ENCODE measurements around the gene LACRT.

The LACRT gene

DNA sequence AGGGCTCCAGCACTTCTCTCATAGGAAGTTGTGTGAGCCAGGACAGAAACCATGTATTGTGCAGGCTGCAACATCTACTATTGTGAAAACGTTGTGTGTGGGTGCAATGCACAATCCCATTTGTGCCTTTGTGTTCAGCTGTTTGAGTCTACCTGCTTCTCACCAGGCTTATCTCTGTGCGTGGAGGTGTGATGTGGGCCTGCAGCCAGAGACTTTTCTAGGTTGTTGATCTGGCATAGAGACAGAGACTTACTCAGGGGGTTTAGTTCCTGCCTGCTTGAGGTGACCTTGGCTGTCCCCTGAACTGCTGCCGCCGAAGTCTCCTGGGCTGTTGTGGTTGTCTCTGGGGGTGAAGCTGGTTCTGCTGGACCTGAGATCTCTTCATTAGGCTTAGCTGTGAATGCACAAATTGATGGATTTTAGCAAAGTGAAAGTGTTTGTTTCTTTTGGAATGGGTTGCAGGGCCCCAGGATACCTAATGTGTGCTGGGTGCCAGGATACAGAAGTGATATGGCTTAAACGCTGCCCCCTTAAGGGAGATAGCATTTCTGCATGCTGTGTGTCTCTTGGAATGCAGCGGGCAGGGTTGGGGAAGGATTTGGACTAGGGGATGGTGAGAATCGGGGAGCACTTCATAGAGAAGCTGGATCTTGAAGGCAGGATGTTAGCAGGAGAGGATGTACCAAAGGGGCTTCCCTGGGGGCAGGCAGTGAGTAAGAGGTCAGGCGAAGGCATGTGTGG, 2.5 kb downstream of the LACRT start:
- no peak for DNase-seq

DNA sequence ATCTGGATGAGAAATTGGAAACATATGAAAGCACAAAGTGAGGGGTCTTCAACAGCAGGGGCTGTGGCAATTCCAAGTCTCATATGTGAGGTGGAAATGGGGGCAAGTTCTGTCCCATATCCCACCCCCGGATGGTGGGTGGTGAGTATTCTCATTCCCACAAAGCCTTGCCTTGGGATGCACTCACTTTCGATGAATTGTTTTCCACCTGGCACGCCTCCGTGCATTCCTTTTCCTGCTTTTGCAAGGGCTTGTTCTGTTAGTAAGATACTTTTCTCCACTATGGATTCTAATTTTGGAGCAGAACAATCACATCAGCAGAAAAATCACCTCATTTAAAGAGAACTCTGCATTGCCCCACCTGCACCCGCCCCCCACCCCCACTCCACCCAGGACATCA, 3.1 kb downstream of the LACRT start:
- DNase-seq, result no peak

DNA sequence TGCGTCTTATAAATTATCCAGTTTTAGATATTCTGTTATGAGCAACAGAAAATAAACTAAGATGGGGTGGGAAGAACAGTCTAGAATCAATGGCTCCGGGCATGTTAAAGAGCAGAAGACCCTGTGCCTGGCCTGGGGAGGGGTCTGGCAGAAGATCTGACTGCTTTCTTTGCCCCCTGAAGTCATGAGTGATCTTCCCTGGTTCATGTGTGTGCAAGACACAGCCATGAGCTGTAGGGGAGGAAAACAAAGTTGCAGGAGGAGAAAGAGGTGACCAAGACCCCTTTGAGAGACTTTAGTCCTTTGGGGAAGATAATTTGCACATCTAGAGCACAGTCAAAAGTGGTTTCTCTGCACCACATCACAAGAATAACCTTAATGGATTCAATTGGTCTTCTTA, 4.8 kb downstream of the LACRT start:
- no peak for DNase-seq

DNA sequence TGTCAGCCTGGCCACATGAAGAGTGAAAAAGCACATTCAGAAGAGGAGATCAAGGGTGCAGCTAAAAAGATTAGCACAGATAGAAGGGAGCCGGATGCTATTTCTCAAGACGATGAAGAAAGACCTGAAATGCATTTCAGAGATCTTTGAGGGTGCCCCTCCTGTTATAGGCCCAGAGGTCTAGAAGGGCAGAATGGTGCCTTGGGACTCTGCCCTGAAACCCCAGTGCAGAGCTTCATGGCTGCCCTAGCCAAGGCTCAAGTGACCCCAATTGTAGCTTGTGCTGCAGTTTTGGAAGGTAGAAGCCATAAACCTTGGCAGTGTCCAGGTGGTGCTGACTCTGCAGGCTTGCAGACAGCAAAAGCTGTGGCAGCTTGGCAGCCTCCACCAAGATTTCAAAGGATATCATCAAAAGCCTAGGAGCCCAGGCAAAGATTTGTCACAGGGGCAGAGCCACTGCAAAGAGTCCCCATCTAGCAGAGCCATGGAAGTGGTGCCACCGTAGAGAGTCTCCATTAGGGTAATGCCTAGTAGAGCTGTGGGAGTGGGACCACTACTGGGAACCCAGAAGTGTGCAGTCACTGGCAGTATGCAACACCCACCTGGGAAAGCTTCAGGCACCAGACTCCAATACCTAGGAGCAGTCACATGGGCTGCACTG, 6.4 kb downstream of the LACRT start:
- no peak for DNase-seq

DNA sequence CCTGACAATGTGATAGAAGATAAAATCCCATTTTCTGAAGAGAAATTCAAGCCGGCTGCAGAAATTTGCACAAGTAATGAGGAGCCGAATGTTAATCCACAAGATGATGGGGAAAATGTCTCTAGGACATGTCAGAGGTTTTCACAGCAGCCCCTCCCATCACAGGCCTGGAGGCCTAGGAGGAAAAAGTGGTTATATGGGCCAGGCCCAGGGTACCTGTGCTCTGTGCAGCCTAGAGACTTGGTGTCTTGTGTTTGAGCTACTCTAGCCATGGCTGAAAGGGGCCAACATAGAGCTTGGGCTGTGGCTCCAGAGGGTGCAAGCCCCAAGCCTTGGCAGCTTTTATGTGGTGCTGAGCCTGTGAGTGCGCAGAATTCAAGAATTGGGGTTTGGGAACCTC, 7.4 kb downstream of the LACRT start:
- DNase-seq, result no peak

DNA sequence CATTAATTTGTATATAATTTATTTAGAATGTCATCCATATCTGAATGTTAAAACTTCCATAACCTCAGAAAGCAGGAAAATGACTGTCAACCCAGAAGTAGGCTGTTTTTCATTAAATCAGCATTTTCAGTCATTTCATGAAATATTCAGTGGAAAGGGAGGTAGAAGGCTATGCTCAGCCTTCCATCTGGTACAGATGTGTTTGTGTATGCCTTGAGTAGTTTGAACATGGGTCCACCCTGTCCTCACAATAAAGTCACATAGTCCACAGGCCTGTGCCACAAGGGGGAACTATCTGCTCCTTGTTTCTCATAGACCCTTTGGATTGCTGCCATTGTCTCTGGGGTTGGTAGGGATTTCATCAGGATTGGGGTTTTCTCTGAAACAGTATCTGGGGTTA, 9.1 kb downstream of the LACRT start:
- DNase-seq, result no peak

DNA sequence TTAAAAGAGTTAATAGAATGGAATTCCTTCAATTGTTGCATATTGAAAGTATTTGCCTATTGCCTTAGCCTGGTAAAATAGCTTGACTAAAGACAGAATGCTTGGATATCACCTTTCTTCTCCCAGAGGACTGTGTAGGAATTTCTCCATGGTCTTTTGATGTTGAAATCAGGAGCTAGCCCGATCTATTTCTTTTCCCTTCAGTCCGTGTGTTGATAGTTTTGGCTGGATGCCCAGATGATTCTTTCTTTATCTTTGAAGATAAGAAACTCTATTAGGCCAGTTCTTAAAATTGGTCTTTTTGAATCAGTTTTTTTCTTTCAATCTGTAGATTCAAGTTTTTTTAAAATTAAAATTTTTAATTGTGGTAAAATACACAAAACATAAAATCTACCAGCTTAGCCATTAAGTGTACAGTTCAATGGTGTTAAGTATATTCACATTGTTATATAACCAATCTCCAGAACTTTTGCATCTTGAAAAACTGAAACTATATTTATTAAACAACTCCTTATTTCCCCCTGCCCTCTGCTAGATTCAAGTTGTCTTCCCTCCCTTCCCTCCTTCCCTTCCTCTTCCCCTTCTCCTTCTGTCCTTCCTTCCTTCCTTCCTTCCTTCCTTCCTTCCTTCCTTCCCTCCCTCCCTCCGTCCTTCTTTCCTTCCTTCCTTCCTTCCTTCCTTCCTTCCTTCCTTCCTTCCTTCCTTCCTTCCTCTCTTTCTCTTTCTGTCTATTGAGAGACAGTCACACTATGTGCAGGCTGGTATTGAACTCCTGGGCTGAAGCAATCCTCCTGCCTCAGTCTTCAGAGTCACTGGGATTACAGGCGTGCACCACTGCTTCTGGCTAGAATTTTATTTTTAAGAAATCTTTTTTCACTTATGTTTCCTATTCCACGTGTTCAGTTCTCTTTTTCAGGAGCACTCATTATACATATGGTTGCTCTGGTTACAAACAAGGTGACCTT, 10.1 kb downstream of the LACRT start:
- no peak for DNase-seq

DNA sequence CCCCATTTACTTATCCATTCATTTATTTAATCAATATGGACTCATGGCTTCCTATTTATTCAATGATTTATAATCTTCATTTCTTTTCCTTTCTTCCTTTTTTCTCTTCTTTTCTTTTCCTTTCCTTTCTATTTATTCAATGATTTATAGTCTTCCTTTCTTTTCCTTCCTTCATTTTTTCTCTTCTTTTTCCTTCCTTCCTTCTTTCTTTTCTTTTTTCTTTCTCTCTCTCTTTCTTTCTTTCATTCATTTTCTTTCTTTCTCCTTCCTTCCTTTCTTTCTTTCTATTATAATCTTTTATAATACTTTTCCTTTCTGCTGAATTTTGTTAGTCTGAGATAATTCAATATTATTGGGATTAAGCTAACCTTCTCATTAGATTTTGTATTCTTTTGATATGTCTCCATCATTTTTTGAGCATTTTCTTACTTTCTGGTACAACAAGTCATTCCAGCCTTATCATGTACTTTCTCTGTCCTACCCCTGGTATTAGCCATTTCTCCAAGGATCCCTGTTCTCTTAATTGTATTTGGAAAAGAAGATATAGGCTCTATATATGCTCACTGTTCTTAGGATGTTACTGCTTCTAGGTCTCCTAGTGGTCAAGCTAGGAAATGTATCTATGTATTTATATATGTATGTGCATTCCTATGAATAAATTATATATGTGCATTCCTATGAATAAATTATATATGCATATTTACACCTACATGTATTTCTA, 12.1 kb downstream of the LACRT start:
- DNase-seq, result no peak

DNA sequence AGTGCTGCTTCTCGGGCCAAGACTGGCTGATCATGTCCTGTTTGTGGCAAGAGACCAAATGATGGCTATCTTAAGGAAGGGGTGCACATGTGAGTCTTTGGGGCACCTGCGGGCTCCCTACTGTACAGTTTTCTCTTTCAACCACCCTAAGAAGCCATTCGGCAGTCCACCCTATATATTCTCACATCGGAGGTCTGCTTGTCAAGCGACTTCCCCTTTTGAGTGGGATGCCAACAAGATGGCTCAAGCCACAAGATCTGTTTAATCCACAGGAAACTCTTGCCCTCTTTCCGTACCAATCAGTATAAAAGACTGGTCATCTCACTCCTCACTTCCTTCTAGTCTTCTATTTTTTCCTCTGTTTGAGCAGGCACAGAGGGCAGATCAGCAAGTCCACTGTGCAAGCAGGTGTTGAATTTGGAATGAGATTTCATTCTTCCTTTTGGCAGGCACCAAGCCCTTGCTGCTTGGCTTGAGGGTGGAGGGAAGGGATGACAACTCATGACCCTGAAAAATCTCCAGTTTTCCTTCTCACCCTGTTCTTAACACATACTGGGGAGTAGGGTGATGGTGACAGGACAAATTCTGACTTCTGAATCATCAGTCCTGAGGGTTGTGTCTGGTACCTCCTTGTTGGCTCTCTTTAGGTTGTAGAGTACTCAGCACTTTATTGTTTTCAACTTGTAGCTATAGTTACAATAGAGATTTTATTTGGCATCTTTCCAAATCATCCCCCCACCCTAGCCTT, 17.6 kb downstream of the LACRT start:
- DNase-seq, result no peak

DNA sequence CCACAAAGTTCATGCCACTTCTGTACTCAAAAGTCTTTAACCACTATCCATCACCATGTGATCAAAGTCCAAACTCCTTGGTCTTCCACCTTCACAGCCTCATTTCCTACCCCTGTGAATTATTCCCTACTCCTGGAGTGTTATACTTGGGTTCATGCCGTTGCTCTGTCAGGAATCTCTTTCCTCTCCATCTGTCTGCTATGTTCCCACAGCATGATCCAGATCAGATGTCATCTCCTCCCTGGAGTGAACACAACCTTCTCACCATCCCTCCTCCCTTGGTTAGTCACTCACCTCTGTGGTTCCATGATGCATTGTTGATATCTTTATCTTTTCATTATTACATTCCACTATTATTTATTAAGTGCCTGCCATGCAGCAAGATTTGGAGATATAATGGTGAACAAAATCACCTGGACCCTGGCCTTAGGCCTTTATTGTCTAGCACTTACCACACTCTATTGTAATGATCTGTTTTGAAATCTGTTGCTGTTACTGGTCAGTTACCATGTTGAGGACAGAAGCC, 22.4 kb downstream of the LACRT start:
- no peak for DNase-seq

DNA sequence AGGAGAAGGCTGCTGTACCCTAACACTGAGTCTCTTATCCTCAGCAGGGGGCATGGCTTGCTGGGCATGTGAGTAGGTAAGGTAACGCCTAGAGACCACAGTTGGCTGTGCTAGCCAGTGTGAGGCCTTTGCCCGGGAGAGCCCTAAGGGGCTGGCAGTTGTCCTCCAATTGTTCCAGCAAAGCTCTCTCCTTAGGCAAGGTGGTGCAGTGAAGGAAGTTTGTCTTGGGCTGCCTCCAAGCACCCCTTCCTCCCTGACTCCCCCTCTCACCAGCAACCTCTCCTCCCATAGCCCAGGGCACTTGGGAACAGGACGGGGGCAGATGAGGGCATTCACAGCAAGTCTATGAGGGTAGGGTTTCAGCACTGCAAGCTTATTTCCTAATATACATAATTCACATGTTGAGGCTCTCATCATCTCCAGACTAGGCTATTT, 23.0 kb downstream of the LACRT start:
- no peak for DNase-seq

DNA sequence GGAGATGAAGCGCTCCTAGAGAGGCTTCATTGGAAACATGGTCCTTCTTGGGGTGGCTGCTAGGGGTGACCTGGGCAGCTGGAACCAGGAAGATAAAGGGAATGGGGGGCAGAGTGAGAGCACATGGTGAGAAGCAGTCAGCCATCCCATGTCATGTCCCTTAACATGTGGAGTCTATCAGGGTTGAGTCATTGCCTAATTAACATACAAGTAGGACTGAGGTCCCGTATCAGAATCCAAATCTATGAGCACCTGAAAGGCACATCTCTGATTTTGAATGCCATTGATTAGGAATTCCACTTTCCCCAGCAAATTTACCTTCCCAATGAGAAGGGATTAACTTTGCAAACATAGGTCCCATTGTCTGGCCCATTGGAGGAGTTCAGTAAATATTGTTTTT, 25.9 kb downstream of the LACRT start:
- no peak for DNase-seq

DNA sequence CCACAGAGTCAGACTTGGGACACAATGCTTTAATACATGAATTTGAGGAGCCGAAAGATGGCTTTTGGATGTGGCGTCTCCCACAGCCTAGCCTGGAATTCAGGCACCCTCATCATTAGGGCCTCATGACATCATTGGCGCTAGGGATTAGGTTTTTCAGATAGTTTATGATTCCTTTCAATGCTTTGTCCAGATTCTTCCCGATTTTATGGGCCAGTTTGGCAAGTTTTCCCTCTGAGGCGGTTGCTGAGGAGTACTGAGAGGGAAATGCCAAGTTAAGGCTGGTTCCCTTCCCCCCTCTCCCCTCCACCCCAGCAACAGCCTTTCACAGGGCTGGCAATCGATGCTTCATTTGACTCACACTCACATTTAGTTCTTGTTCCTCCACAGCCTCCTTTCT, 26.5 kb downstream of the LACRT start:
- DNase-seq, result no peak

DNA sequence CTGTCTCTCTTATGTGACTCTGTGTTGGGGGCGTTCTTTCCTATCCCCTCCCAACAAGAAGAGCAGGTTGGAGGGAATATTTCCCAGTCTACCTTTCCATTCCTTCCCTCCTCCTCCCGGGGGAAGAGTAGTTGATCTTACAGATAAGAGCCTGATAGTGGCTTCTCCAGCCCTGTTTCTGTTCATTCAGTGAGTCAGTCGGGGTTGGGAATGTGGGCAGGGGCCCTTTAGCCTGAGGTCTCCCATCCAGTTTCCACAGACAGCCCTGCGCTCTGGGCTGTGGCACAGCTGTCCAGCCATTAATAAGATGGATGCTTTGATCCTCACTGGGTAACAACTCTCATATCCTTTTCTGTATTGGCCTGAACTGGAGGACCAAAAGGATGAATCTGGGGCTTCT, 28.1 kb downstream of the LACRT start:
- no peak for DNase-seq

DNA sequence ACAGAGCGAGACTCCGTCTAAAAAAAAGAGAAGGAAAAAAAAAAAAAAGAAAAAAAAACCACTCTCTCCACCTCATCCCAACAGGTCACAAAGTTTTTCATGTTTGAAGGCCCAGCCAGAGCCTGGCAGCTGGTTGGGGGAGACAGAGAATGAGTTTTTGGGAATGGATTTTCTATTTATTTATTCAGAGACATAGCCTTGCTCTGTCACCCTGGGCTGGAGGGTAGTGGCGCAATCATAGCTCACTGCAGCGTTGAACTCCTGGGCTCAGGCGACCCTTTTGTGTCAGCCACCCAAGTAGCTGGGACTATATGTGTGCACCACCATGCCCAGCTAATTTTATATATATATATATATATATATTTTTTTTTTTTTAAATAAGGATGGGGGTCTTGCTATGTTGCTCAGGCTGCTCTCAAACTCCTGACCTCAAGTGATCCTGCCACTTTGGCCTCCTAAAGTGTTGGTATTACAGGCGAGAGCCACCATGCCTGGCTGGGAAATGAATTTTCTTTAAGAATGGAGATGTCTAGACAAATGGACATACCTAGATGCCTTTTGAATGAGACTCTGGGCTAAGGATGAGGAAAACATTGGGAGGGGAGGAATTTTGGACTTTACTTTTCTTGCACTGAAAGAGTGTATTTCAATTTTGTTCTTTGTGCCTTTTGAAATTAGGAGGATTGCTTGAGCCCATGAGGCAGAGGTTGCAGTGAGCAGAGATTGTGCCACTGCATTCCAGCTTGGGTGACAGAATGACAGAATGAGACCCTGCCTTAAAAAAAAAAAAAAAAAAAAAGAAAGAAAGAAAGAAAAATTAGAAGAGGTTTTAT, 29.3 kb downstream of the LACRT start:
- no peak for DNase-seq

DNA sequence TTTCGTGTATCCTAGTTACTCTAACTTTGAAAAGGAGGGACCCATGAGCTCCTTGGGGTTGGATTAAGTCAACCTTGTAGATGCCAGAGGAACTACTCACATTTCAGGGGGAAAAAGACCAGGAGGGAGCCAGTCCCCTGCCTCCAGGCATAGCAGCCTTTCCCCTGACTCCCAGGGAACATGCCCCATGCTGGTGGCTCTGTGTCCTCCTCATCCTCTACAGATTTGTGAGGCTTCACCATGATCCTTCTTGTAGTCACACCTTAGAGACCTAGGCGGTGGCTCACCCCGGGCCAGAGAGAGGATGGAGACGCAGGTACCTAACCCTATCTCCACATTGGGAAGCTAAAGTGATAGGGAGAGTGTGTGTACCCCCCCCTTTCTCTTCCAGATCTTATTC, 30.3 kb downstream of the LACRT start:
- no peak for DNase-seq

DNA sequence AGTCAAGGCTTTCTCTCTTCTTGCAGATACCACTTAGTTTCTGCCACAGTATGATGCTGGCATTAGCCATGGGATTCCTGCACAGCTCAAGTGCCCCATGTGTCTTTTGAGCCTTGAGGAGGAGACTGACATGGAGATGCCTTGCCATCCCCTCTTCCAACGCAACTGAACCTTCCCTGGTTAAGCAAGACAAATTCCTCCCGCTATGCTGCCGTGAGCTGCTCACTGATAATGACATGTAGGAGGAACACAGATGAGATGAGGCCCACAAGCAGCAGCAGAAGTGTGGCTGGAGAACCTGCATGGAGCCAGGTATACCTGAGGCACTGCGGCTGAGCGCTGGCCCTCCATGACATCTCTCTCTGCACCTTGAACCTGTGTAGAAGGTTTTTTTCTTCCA, 30.8 kb downstream of the LACRT start:
- no peak for DNase-seq

DNA sequence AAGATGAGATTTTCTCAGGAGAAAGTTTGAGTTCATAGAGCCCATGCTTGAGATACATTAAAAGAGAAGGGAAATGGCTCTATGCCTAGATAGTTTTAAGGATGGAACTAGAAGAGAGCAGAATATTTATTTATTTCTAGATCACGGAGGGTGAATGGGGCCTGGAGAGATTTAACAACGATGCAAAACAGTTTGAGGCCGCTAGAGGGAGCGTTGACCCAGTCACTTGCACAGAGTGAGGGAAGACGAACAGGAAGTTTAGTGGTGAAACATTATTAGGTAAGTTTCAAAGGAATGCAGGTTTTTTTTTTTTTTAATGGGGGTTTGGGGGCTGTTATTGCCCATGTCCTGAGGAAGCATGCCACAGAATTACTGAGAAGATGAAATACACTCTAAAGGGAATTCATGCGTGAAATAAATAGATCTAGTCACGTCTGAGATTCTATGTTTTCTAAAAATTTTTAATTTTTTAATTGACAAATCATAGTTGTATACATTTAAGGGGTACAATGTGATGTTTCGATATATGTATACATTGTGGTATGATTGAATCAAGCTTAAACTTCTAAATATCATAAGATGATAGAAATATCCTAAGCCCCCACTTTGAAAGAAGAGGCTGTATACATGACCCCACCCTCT, 31.4 kb downstream of the LACRT start:
- peak; percentile 58 for DNase-seq

DNA sequence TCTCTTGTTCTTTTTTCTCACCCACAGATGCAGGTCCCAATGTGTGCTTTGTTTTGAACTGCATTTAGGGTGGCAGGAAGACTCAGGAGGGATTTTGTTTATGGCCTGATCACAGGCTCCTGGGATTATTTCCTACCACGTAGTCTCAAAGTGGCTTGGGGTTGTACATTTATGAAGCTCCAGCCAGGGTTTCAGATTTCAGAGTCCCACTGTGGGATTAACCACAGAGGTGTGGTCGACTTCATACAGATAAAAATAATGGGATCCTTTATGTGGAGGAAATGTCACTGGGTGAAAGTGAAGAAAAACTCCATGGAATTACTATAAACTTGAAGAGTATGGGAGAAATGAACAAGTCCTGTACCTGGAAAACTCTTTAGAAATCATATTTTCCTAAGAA, 32.0 kb downstream of the LACRT start:
- no peak for DNase-seq

DNA sequence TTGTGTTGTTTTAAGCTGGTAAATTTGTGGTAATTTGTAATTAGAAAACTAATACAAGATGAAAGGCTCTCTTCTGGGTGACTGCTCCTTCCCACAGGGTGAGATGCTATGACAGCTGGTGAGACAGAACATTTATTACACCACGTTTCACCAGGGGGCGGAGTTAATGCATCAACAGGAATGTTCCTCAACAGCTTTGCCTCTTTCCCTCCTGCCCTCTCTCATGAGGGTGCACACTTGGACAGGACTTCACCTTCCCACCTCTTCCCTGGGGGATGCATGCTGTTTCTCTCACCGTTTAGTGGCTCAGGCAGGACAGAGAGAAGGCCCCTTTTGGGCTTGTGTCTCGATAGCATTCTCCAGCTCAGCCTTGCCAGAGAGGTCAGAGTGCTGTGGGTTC, 32.9 kb downstream of the LACRT start:
- DNase-seq, result no peak

DNA sequence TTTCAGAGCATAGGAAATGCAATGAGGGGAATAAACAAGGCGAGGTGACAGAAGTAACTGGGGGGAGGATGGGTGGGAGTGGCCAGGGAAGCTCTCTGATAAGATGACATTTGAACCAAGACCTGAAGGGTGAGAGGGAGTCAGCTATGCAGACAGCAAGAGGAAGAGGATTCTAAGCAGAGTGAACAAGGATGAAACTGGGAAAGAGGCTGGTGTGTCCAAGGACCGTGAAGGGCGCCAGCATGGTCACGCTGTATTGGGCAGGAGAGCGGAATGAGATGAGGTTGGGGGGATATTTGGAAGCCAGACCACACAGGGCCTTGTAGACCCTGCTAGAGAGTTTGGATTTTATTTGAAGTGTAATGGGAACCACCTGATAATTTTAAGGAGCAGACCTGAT, 35.7 kb downstream of the LACRT start:
- DNase-seq, result no peak

All from stimulated activated CD4-positive, alpha-beta T cell treated with anti-CD3 and anti-CD28 coated beads, Interleukin-1b, Interleukin-23, amount 100 ng/mL, for 48 hours (primary cell).